Caki2 (cell line): ENCODE data around the gene SHPK. TPM values are rescaled to one million over a fixed set of nuclear protein-coding genes. Genes with fewer than 3 reads are reported as not detected.
"Not testable (repeated sequence)": the region's sequence is repeated elsewhere in the genome, so short reads cannot be mapped to it uniquely, and the experiment has no call there.

Source experiments
- DNase-seq: peaks from one replicate; pipeline ENCODE4 v3.0.0-alpha.2; 2015; ENCODE audit warnings: low read depth
- in situ Hi-C: cut with HindIII; loops from 2 replicates; pipeline ENCODE4 v1.10.0; 2016; ENCODE audit warnings: low sequenced_read_pairs, low pct_unique_long_range_greater_than_20kb, mixed read lengths
- total RNA-seq: library from RNA; depleted of rRNA; stranded (reverse); fragments of >200 nt; shearing (Covaris generic); gene quantifications from 2 replicates; pipeline ENCODE4 v1.2.3, GENCODE V29; 2014; ENCODE audit warnings: low replicate concordance; rRNA removed

Gene SHPK
- total RNA-seq, 1 experiment from 2014 or later = 8.9 TPM

DNA sequence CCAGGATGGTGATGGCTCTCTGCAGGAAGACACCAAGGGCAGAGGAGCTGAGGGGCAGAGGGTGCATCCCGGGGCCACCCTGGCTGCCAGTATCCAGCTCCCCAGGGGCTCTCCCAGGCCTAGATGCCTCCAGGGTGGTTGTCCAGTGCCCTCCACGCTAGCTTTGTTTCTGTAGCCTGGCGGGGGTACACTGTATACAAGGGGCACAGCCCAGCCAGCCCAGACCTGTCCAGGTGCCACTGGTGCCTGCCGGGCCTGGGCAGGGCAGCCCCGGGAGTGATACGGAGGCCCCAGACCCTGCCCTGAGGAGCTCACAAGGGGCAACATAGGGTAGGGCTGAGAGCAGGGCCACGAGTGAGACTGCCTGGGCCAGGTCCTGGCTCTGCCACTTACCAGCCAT is 63.8 kb downstream of the SHPK start:
- no peak for DNase-seq
- in situ Hi-C loops = no loop called here

DNA sequence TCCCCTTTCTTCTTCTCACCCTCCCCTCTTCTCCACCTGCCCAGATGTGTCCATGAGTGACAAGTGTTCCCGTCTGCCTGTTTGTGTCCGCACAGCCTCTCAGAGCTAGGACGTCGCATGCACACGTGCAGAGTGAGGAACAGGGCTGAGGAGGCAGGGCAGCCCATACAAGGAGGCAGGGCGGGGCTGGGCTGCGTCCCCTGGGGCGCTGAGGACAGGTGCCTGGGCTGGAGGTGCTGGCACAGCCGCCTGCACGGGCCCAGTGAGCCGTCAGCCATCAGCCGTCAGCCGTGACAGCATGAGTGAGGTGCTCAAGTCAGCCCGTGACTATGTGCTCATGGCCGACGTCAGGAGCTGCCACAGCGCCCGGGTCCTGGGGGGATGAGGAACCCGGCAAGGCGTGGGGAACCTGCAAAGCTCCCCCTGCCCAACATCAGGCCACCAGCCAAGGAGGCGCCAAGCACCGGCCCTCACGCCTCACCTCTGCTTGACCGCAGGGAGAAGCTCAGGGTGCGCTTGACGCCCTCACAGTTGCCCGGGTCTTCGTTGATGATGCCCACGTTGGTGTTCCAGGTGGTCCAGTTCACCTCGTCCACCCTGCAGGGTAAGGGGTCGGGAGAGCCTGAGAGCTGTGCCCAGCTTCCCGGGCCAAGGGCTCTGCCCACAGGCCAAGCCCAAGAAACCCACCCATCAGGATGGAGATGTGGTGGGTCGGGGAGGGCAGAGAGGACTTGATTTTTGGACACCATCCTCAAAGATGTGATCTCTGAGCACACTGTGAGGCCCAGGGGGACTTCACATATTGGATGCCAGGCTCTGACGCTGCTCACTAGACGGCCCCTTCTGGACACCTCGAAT is 64.8 kb downstream of the SHPK start:
- in situ Hi-C loops = no loop called here

DNA sequence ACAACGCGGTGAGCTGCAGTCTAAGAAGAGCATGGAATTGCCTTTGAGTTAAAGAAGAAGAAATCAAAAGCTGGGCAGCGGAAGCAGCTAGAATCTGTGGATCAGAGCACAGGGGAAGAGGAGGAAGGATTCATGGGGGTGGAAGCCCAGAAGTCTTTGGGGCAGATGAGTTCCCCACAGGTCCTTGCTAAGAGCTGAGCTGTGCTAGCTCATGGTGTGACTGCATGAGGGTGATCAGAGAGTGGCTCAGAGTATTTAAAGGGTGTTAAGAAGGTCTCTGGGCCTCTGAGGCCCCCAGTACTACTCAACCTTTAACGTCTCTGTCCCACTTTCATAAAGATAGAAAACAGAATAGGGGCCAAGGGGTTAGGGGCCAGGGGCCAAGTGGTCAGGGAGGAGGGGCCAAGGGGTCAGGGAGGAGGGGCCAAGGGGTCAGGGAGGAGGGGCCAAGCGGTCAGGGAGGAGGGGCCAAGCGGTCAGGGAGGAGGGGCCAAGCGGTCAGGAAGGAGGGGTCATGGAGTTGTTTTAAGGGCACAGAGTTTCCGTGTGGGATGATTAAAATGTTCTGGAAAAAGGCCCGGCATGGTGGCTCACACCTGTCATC is 66.4 kb downstream of the SHPK start:
- in situ Hi-C loops = no loop called here
- DNase-seq = no peak

More for the DNA sequence above, 64.8 kb downstream of the SHPK start:
- no peak for DNase-seq

DNA sequence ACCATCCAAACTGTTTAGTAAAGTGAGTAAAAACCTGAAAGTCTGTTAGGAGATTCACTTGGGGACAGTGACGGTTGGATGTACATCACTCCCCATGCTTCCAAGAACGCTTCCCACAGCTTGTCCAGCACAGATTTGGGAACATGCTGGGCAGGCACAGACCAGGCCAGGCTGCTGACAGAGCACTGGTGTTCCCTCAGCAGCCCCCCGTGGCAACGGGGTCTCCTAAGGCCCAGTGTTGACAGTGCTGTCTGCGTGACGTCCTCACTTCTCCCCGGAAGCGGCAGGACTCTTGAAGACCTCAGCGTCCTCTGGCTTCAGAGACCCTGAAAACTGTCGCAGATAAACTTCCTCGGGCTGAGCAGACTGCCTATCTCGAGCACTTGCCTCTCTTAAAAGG is 69.5 kb downstream of the SHPK start:
- in situ Hi-C loops = no loop called here
- DNase-seq = no peak

DNA sequence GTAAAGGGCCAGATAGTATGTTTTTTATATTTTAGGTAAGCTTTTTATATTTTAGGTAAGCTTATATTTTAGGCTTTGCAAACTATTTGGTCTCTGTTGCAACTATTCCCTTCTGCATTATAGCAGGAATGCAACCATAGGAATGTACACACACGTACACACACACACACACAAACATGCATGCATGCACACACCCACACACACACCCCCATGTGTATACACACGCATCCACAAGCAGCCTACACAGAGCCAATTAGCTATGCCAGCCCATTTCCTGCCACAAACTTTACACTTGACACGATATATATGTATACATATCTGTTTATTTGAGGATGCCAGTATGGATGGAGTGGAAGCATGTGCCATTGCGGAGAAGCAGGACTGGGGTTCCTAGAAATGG is 70.9 kb downstream of the SHPK start:
- in situ Hi-C loops = no loop called here
- DNase-seq = no peak

DNA sequence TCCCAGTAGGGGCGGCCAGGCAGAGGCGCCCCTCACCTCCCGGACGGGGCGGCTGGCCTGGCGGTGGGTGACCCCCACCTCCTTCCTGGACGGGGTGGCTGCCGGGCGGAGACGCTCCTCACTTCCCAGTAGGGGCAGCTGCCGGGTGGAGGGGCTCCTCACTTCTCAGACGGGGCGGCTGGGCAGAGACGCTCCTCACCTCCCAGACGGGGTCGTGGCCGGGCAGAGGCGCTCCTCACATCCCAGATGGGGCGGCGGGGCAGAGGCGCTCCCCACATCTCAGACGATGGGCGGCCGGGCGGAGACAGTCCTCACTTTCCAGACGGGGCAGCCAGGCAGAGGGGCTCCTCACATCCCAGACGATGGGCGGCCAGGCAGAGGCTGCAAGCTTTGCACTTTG is 71.8 kb downstream of the SHPK start:
- DNase-seq, in situ Hi-C loops: not testable (repeated sequence)

DNA sequence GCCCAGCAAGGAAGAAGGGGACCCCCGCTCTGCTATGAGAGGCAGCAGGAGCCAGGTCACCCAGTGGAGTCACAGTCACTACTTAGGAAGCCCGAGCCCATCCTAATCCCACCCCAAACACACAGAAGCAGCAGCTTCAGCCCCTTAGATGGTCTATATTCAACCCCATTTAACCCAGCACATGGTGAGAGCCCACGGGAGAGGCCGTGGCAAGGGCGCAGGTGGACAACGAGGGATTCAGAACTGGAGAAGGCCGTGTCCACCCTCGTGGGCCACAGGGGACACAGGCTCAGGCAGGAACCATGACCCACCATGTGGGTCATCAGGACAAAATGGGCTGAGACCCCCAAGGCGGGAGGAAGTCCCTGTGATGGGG is 76.8 kb downstream of the SHPK start:
- in situ Hi-C loops = no loop called here
- no peak for DNase-seq

DNA sequence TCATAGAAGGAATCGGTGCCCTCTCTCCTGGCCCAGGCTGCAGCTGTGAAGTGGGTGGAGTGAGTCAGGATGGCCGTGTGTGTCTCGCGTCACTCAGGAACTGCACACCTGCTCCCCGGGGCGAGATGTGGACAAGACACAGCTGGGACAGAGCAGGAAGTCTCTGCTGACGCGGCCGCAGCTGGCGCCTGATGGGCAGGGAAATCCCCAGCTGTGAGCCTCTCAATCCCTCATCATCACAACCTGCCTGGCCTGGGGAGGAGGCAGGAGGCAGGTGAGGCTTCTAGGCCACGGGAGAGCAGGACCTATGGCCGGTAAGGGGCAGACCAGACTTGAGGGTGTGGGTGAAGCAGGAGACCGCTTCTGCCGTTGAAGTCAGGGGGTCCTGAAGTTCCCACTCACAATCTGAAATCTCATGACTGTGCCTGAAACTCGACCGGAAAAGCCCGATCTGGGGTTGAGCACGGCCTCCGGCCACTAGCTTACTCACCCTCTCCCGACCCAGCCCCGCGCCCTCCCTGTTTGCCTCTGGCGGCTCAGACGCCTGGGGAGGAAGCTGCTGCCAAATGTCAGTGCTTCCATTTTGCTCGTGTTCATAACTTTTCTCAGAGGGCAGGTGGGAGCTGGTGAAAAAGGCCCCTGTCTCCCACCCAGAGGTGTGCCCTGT is 77.3 kb downstream of the SHPK start:
- in situ Hi-C loops = no loop called here
- no peak for DNase-seq

Other genes with a start within 250 kb of the SHPK start
- not detected in 2 replicates for gene OR3A2, start 249.9 kb downstream of the SHPK start, total RNA-seq
- gene OR1E1, start 237.8 kb downstream of the SHPK start, total RNA-seq = not detected in 2 replicates
- gene OR3A3, start 224.9 kb downstream of the SHPK start, total RNA-seq = not detected in 2 replicates
- not detected in 2 replicates for gene OR1E2, start 202.4 kb downstream of the SHPK start, total RNA-seq
- gene SPATA22, start 164.4 kb downstream of the SHPK start, total RNA-seq = not detected in 2 replicates
- gene ASPA, start 160.3 kb downstream of the SHPK start, total RNA-seq = not detected in 2 replicates
- not detected in 2 replicates for gene TRPV3, start 78.4 kb downstream of the SHPK start, total RNA-seq
- gene TRPV1, start 26.8 kb downstream of the SHPK start, total RNA-seq = 0.87 and 0.95 TPM in 2 replicates
- gene CTNS, start 510 bp upstream of the SHPK start, total RNA-seq = 7.1 and 7.5 TPM in 2 replicates
- gene TAX1BP3, start 32.3 kb upstream of the SHPK start, total RNA-seq = 136 and 157 TPM in 2 replicates
- gene EMC6, start 32.6 kb upstream of the SHPK start, total RNA-seq = 19.1 and 34.7 TPM in 2 replicates
- gene P2RX5, start 59.9 kb upstream of the SHPK start, total RNA-seq = not detected in 2 replicates
- 9.4 and 9.9 TPM in 2 replicates for gene HASPIN, start 87.7 kb upstream of the SHPK start, total RNA-seq
- gene ITGAE, start 164.9 kb upstream of the SHPK start, total RNA-seq = 38.1 and 78.5 TPM in 2 replicates
- 4.8 and 9.3 TPM in 2 replicates for gene NCBP3, start 210.0 kb upstream of the SHPK start, total RNA-seq